SK-N-SH (cell line): Measurements from ENCODE around the gene C17orf50.

Experiments used
- GABPA ChIP-seq: IDR thresholded peaks from 2 replicates; pipeline ENCODE4 v1.4.0; 2012; ENCODE audit warnings: low read depth, mild to moderate bottlenecking
- MXI1 ChIP-seq: IDR thresholded peaks from 2 replicates; pipeline ENCODE4 v1.6.1; 2012; ENCODE audit warnings: mild to moderate bottlenecking, low read depth, low read length, improper control_type of control experiment
- SIN3A ChIP-seq: IDR thresholded peaks from 2 replicates; pipeline ENCODE4 v1.6.1; 2012; ENCODE audit warnings: low read depth, mild to moderate bottlenecking, low read length, moderate library complexity, borderline replicate concordance
- YY1 ChIP-seq: IDR thresholded peaks from 2 replicates; pipeline ENCODE4 v1.4.0; 2012; ENCODE audit warnings: low read depth, mild to moderate bottlenecking
- TF ChIP-seq, protein P1 (sequence below): fragments of 200-600 bp; sonication (generic); IDR thresholded peaks from 2 replicates; pipeline ENCODE4 v1.6.1; 2017; ENCODE audit warnings: antibody characterized with exemption, mild to moderate bottlenecking, moderate library complexity
- TF ChIP-seq, protein P2 (sequence below): IDR thresholded peaks from 2 replicates; pipeline ENCODE4 v1.6.1; 2012; ENCODE audit warnings: mild to moderate bottlenecking, low read depth, low read length, moderate library complexity

DNA sequence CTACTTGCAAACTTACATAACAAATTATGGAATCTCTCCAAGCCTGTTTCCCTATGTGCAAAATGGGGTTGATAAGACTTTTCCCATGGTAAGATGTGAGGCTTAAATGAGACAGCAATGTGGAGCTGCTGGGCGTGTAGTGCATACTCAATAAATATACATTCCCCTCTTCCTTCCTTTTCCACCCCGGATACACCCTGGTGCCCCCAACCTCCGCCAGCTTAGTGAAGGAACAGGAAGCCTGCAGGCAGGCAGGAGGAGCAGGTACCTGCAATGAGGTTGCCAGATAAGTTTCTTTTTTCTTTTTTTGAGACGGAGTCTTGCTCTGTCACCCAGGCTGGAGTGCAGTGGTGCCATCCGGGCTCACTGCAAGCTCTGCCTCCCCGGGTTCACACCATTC, 14.9 kb downstream of the C17orf50 start:
- TF ChIP-seq, protein P1, sequence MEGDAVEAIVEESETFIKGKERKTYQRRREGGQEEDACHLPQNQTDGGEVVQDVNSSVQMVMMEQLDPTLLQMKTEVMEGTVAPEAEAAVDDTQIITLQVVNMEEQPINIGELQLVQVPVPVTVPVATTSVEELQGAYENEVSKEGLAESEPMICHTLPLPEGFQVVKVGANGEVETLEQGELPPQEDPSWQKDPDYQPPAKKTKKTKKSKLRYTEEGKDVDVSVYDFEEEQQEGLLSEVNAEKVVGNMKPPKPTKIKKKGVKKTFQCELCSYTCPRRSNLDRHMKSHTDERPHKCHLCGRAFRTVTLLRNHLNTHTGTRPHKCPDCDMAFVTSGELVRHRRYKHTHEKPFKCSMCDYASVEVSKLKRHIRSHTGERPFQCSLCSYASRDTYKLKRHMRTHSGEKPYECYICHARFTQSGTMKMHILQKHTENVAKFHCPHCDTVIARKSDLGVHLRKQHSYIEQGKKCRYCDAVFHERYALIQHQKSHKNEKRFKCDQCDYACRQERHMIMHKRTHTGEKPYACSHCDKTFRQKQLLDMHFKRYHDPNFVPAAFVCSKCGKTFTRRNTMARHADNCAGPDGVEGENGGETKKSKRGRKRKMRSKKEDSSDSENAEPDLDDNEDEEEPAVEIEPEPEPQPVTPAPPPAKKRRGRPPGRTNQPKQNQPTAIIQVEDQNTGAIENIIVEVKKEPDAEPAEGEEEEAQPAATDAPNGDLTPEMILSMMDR = no peak
- TF ChIP-seq SIN3A = no peak
- TF ChIP-seq YY1 = no peak
- TF ChIP-seq GABPA = no peak
- TF ChIP-seq MXI1 = no peak
- TF ChIP-seq, protein P2, sequence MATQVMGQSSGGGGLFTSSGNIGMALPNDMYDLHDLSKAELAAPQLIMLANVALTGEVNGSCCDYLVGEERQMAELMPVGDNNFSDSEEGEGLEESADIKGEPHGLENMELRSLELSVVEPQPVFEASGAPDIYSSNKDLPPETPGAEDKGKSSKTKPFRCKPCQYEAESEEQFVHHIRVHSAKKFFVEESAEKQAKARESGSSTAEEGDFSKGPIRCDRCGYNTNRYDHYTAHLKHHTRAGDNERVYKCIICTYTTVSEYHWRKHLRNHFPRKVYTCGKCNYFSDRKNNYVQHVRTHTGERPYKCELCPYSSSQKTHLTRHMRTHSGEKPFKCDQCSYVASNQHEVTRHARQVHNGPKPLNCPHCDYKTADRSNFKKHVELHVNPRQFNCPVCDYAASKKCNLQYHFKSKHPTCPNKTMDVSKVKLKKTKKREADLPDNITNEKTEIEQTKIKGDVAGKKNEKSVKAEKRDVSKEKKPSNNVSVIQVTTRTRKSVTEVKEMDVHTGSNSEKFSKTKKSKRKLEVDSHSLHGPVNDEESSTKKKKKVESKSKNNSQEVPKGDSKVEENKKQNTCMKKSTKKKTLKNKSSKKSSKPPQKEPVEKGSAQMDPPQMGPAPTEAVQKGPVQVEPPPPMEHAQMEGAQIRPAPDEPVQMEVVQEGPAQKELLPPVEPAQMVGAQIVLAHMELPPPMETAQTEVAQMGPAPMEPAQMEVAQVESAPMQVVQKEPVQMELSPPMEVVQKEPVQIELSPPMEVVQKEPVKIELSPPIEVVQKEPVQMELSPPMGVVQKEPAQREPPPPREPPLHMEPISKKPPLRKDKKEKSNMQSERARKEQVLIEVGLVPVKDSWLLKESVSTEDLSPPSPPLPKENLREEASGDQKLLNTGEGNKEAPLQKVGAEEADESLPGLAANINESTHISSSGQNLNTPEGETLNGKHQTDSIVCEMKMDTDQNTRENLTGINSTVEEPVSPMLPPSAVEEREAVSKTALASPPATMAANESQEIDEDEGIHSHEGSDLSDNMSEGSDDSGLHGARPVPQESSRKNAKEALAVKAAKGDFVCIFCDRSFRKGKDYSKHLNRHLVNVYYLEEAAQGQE = no peak
